GM23248 (cell line): ENCODE results near the gene ARFGAP2. TPM values are rescaled to one million over a fixed set of nuclear protein-coding genes. Genes with fewer than 3 reads are reported as not detected.
"Not testable (repeated sequence)": the region's sequence is repeated elsewhere in the genome, so short reads cannot be mapped to it uniquely, and the experiment has no call there.

ENCODE experiments used
- DNase-seq: peaks from one replicate; pipeline ENCODE4 v3.0.0-alpha.2; 2015
- H2AFZ ChIP-seq: fragments of 200-600 bp; sonication (generic); 2 replicates; pipeline ENCODE4 v1.6.1; 2016; ENCODE audit warnings: antibody characterized with exemption
- H3F3A ChIP-seq: fragments of 200-600 bp; sonication (generic); 2 replicates; pipeline ENCODE4 v1.6.1; 2016; ENCODE audit warnings: mild to moderate bottlenecking, antibody characterized with exemption, mixed run types; ENCODE audit not compliant: insufficient read depth
- H3K27ac ChIP-seq: fragments of 200-600 bp; sonication (generic); 2 replicates; pipeline ENCODE4 v1.5.1; 2016; ENCODE audit warnings: mild to moderate bottlenecking
- H3K27me3 ChIP-seq: fragments of 200-600 bp; sonication (generic); replicated peaks from 2 replicates; pipeline ENCODE4 v1.6.1; 2016; ENCODE audit warnings: mild to moderate bottlenecking; ENCODE audit not compliant: insufficient read depth
- H3K36me3 ChIP-seq: fragments of 200-600 bp; sonication (generic); 2 replicates; pipeline ENCODE4 v1.6.1; 2016; ENCODE audit warnings: low read depth, mild to moderate bottlenecking
- H3K4me1 ChIP-seq: fragments of 200-600 bp; sonication (generic); 2 replicates; pipeline ENCODE4 v1.6.1; 2016; ENCODE audit warnings: mild to moderate bottlenecking; ENCODE audit not compliant: insufficient read depth
- H3K4me2 ChIP-seq: fragments of 200-600 bp; sonication (generic); one replicate; pipeline ENCODE4 v1.6.1; 2016; ENCODE audit warnings: mild to moderate bottlenecking; ENCODE audit not compliant: unreplicated experiment
- H3K4me3 ChIP-seq: fragments of 200-600 bp; sonication (generic); 2 replicates; pipeline ENCODE4 v1.5.1; 2016; ENCODE audit warnings: mild to moderate bottlenecking
- H3K79me2 ChIP-seq: fragments of 200-600 bp; sonication (generic); 2 replicates; pipeline ENCODE4 v1.6.1; 2016; ENCODE audit warnings: mild to moderate bottlenecking; ENCODE audit not compliant: insufficient read depth
- H3K9ac ChIP-seq: fragments of 200-600 bp; sonication (generic); 2 replicates; pipeline ENCODE4 v1.6.1; 2016; ENCODE audit warnings: mild to moderate bottlenecking
- H3K9me2 ChIP-seq: fragments of 200-600 bp; sonication (generic); 2 replicates; pipeline ENCODE4 v1.6.1; 2016; ENCODE audit warnings: mixed run types, mild to moderate bottlenecking, moderate library complexity; ENCODE audit not compliant: insufficient read depth
- H3K9me3 ChIP-seq: fragments of 200-600 bp; sonication (generic); one replicate; pipeline ENCODE4 v1.6.1; 2017; ENCODE audit warnings: low read depth
- H4K20me1 ChIP-seq: fragments of 200-600 bp; sonication (generic); 2 replicates; pipeline ENCODE4 v1.6.0; 2016; ENCODE audit not compliant: insufficient read depth
- EZH2 ChIP-seq: fragments of 200-600 bp; sonication (generic); IDR thresholded peaks from 2 replicates; pipeline ENCODE4 v1.6.1; 2018; ENCODE audit warnings: antibody characterized with exemption, mild to moderate bottlenecking; ENCODE audit not compliant: insufficient read depth, poor library complexity, severe bottlenecking
- EZH2phosphoT487 ChIP-seq: fragments of 200-600 bp; sonication (generic); IDR thresholded peaks from 2 replicates; pipeline ENCODE4 v1.6.1; 2018; ENCODE audit warnings: antibody characterized with exemption, moderate library complexity, mild to moderate bottlenecking, low read depth; ENCODE audit not compliant: insufficient read depth
- WGBS, 2 experiments: methylation state at CpG; one replicate each; pipeline ENCODE4 v1.1.6; 2015 to 2017; ENCODE audit warnings: low lambda C conversion rate in 2 of 2, low coverage in 1 of 2; ENCODE audit errors: missing lambda C conversion rate in 2 of 2; 5-methylcytosine and 5-hydroxymethylcytosine counted together
- in situ Hi-C: fragments of 300-500 bp; cut with MboI; formaldehyde crosslinking; loops from 2 replicates; pipeline ENCODE4 v1.15.0; 2020
- polyA plus RNA-seq: library from polyadenylated mRNA; unstranded; fragments of >200 nt; fragmentation: Nextera tagmentation; extraction: Ambion mirVana; gene quantifications from 2 replicates; pipeline ENCODE4 v1.2.1, GENCODE V29; 2016
- total RNA-seq: library from RNA; depleted of rRNA; stranded (reverse); fragments of >200 nt; shearing (Covaris generic); gene quantifications from 2 replicates; pipeline ENCODE4 v1.2.3, GENCODE V29; 2014

ARFGAP2 gene
- total and polyA plus RNA-seq, 2 experiments from 2014 or later: 45.7 to 131 TPM

- no peak for DNase-seq
- no peaks in the 10 kb centered on the region for H3K9me3 ChIP-seq
- H3K27me3 ChIP-seq: no peaks in the 10 kb centered on the region
- H3K4me1 ChIP-seq: peaks cover 12% of the 10 kb centered on the region
- no peaks in the 10 kb centered on the region for H3K9me2 ChIP-seq
- H3K4me2 ChIP-seq: no peak overlapping the region
- H3F3A ChIP-seq: peaks cover 15% of the 10 kb centered on the region
- H2AFZ ChIP-seq: no peak overlapping the region
- H3K36me3 ChIP-seq: no peaks in the 10 kb centered on the region
- 73 to 79% methylated on average over 5 of the region's 5 CpGs for WGBS, 2 experiments
- H3K9ac ChIP-seq: no peak overlapping the region
- H4K20me1 ChIP-seq: no peaks in the 10 kb centered on the region
- no peaks in the 10 kb centered on the region for H3K79me2 ChIP-seq
- no peak for TF ChIP-seq EZH2phosphoT487
- no peak for TF ChIP-seq EZH2
- H3K27ac ChIP-seq: no peak overlapping the region
- in situ Hi-C loops: no loop called here
- H3K4me3 ChIP-seq: no peak overlapping the region
Observed at GRCh38 chr11:47202576-47202975, 25.9 kb upstream of the ARFGAP2 start.

- H3K27me3 ChIP-seq: no peaks in the 10 kb centered on the region
- DNase-seq: no peak
- H2AFZ ChIP-seq: no peak overlapping the region
- H3K4me3 ChIP-seq: no peak overlapping the region
- H3K9ac ChIP-seq: no peak overlapping the region
- H3K9me3 ChIP-seq: no peaks in the 10 kb centered on the region
- H3K36me3 ChIP-seq: no peaks in the 10 kb centered on the region
- TF ChIP-seq EZH2phosphoT487 (no peak), EZH2 (no peak)
- H3F3A ChIP-seq: peaks cover 15% of the 10 kb centered on the region
- H3K79me2 ChIP-seq: no peaks in the 10 kb centered on the region
- H3K9me2 ChIP-seq: no peaks in the 10 kb centered on the region
- WGBS, 2 experiments: 62 to 72% methylated on average over 4 of the region's 4 CpGs
- no peak overlapping the region for H3K4me2 ChIP-seq
- H3K4me1 ChIP-seq: peaks cover 12% of the 10 kb centered on the region
- H4K20me1 ChIP-seq: no peaks in the 10 kb centered on the region
- no peak overlapping the region for H3K27ac ChIP-seq
- in situ Hi-C loops: no loop called here
Observed at GRCh38 chr11:47201015-47201414, 24.3 kb upstream of the ARFGAP2 start.

GRCh38 chr11:47198161-47198560 lies 21.5 kb upstream of the ARFGAP2 start:
- H4K20me1 ChIP-seq, H3K4me2 ChIP-seq, H3K9ac ChIP-seq, H3K79me2 ChIP-seq, in situ Hi-C loops, H3K4me1 ChIP-seq, H2AFZ ChIP-seq, H3F3A ChIP-seq, H3K9me2 ChIP-seq, H3K9me3 ChIP-seq, H3K4me3 ChIP-seq, H3K36me3 ChIP-seq, H3K27ac ChIP-seq, DNase-seq, H3K27me3 ChIP-seq: not testable (repeated sequence)
- 88 to 90% methylated on average over 9 of the region's 9 CpGs for WGBS, 2 experiments

GRCh38 chr11:47192111-47192510 lies 15.4 kb upstream of the ARFGAP2 start:
- H3K9me2 ChIP-seq: no peaks in the 10 kb centered on the region
- DNase-seq: no peak
- H3F3A ChIP-seq: peaks cover 13% of the 10 kb centered on the region; the same call in 1 of the 2 replicates
- TF ChIP-seq EZH2 (no peak), EZH2phosphoT487 (no peak)
- no peaks in the 10 kb centered on the region for H3K79me2 ChIP-seq
- H3K4me1 ChIP-seq: peaks cover 10% of the 10 kb centered on the region; the same call in 1 of the 2 replicates
- 89 to 92% methylated on average over 4 of the region's 4 CpGs for WGBS, 2 experiments
- H4K20me1 ChIP-seq: no peaks in the 10 kb centered on the region
- H3K9ac ChIP-seq: no peak overlapping the region
- H3K9me3 ChIP-seq: no peaks in the 10 kb centered on the region
- no peak overlapping the region for H3K27ac ChIP-seq
- no peaks in the 10 kb centered on the region for H3K27me3 ChIP-seq
- in situ Hi-C loops: no loop called here
- H3K4me3 ChIP-seq: no peak overlapping the region
- H3K4me2 ChIP-seq: no peak overlapping the region
- no peaks in the 10 kb centered on the region for H3K36me3 ChIP-seq
- H2AFZ ChIP-seq: no peak overlapping the region

GRCh38 chr11:47191137-47191536 lies 14.5 kb upstream of the ARFGAP2 start:
- peaks cover 10% of the 10 kb centered on the region; the same call in 1 of the 2 replicates for H3K4me1 ChIP-seq
- H3K27ac ChIP-seq, H3K27me3 ChIP-seq, H3K36me3 ChIP-seq, H3K9me3 ChIP-seq, H3K79me2 ChIP-seq, H3K4me3 ChIP-seq, H2AFZ ChIP-seq, in situ Hi-C loops, H3K9ac ChIP-seq, H3K4me2 ChIP-seq, H4K20me1 ChIP-seq, H3K9me2 ChIP-seq: not testable (repeated sequence)
- 71 to 76% methylated on average over 10 of the region's 10 CpGs for WGBS, 2 experiments
- DNase-seq: peak; percentile 41
- peaks cover 13% of the 10 kb centered on the region; the same call in 1 of the 2 replicates for H3F3A ChIP-seq
